CD4-positive, alpha-beta T cell (primary cell): ENCODE results near the gene FAM170A. TPM values are rescaled to one million over a fixed set of nuclear protein-coding genes. Genes with fewer than 3 reads are reported as not detected.

Experiments
- ATAC-seq: fragments of 200-7000 bp; cut with Tn5 transposase; one replicate; pipeline ENCODE4 v1.10.0; 2022; ENCODE audit warnings: mild to moderate bottlenecking; ENCODE audit not compliant: poor library complexity
- CTCF ChIA-PET: fragments of 350-600 bp; sonication (Branson Sonifier 250); formaldehyde crosslinking; loops from one replicate; lab custom pipeline; 2021; ENCODE audit warnings: antibody characterized with exemption, inconsistent platforms; lab: Charles Lee
- POLR2A ChIA-PET: fragments of 350-600 bp; sonication (Branson Sonifier 250); formaldehyde crosslinking; loops from one replicate; lab custom pipeline; 2021; ENCODE audit warnings: antibody characterized with exemption, inconsistent platforms; lab: Charles Lee
- DNase-seq, 14 experiments: peaks; one replicate each; pipeline ENCODE4 v3.0.0-alpha.2; 2013 to 2020; ENCODE audit warnings: mixed read lengths in 2 of 14
- H3K27ac ChIP-seq, 2 donors: one replicate each; pipeline versions ENCODE4 v1.5.1 to v1.7.0; 2013; ENCODE audit warnings: low read length in 2 of 2, low read depth in 1 of 2, mild to moderate bottlenecking in 1 of 2
- H3K27me3 ChIP-seq, 2 experiments: 1 replicate in 1 of 2; 2 replicates in 1 of 2; pipeline versions ENCODE4 v1.6.1 to v1.7.0; 2013; ENCODE audit warnings: low read length in 2 of 2, control low read depth in 1 of 2, mild to moderate bottlenecking in 1 of 2, moderate library complexity in 1 of 2; ENCODE audit not compliant: insufficient read depth in 2 of 2, control insufficient read depth in 1 of 2
- H3K36me3 ChIP-seq: one replicate; pipeline ENCODE4 v1.6.1; 2013; ENCODE audit warnings: low read length, control low read depth; ENCODE audit not compliant: insufficient read depth
- H3K4me1 ChIP-seq: one replicate; pipeline ENCODE4 v1.6.1; 2013; ENCODE audit warnings: low read length, control low read depth; ENCODE audit not compliant: insufficient read depth
- H3K4me3 ChIP-seq: one replicate; pipeline ENCODE4 v1.5.1; 2013; ENCODE audit warnings: mild to moderate bottlenecking, low read length, moderate library complexity
- H3K9me3 ChIP-seq, 2 experiments: 1 replicate in 1 of 2; 2 replicates in 1 of 2; pipeline versions ENCODE4 v1.6.1 to v1.7.0; 2013; ENCODE audit warnings: low read length in 2 of 2, mild to moderate bottlenecking in 2 of 2, control low read depth in 1 of 2, moderate library complexity in 1 of 2; ENCODE audit not compliant: control insufficient read depth in 1 of 2, insufficient read depth in 1 of 2
- H3K27ac Mint-ChIP-seq: one replicate; pipeline ENCODE4 v1.8.0; 2020; ENCODE audit warnings: mixed read lengths
- H3K27me3 Mint-ChIP-seq: one replicate; pipeline ENCODE4 v1.8.0; 2021; ENCODE audit warnings: mixed read lengths
- H3K36me3 Mint-ChIP-seq: one replicate; pipeline ENCODE4 v1.8.0; 2021; ENCODE audit warnings: low read depth, mixed read lengths
- H3K4me1 Mint-ChIP-seq: one replicate; pipeline ENCODE4 v1.8.0; 2021; ENCODE audit warnings: low read depth, mixed read lengths
- H3K4me3 Mint-ChIP-seq: one replicate; pipeline ENCODE4 v1.8.0; 2020; ENCODE audit warnings: mild to moderate bottlenecking, mixed read lengths
- H3K9me3 Mint-ChIP-seq: one replicate; pipeline ENCODE4 v1.8.0; 2020; ENCODE audit warnings: mixed read lengths
- CTCF ChIP-seq: fragments of 200-600 bp; IDR thresholded peaks from one replicate; pipeline ENCODE4 v1.8.0; 2022; ENCODE audit warnings: antibody characterized with exemption, mild to moderate bottlenecking
- intact Hi-C, 2 experiments: fragments of 100-400 bp; cut with DNase I in 1 of 2; cut with micrococcal nuclease in 1 of 2; formaldehyde crosslinking; loops; one replicate each; pipeline versions ENCODE4 v1.15.1 to v1.9.0; 2023 to 2025; cut with DNase I, micrococcal nuclease
- total RNA-seq, 174 experiments: library from RNA in 2 of 174; stranded (reverse) in 2 of 174; gene quantifications; one replicate each; pipeline ENCODE4 v1.2.3 and lab custom pipeline; 2021 to 2026

Gene FAM170A
- total RNA-seq, 2 experiments from 2014 or later, result not detected

DNA sequence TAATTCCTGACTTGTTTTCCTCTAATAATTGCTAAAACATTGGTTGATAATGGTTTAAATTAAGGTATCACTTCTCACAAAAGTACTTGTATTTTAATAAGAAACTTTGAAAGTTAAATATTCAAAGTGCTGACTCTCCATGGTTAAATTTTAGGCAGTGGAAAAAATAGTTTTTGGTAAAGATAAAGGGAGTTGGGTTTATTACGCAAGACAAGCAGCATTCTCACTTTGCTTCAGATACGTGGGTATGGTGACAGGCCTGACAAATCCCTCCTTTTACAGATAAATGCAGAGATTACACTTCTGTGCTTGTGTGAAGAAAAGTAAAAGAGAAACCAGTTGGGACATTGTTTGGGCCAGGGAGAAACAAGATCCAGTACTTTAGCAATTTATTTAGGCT, 14.5 kb upstream of the FAM170A start:
- no peak for TF ChIP-seq CTCF
- no peak overlapping the region for H3K27ac Mint-ChIP-seq
- no peaks in the 10 kb centered on the region for H3K36me3 Mint-ChIP-seq
- no peak for DNase-seq
- peaks cover 9% of the 10 kb centered on the region for H3K27me3 Mint-ChIP-seq
- Histone ChIP-seq H3K4me1 (no peaks in the 10 kb centered on the region), H3K36me3 (no peaks in the 10 kb centered on the region), H3K4me3 (no peak overlapping the region), H3K27ac (no peak overlapping the region), H3K9me3 (no peaks in the 10 kb centered on the region), H3K27me3 (no peaks in the 10 kb centered on the region)
- H3K9me3 Mint-ChIP-seq, result no peaks in the 10 kb centered on the region
- intact Hi-C loops, result no loop called here
- ChIA-PET POLR2A (no interaction called here), CTCF (no interaction called here)
- no peak overlapping the region for H3K4me3 Mint-ChIP-seq
- no peaks in the 10 kb centered on the region for H3K4me1 Mint-ChIP-seq
- no peak for ATAC-seq

DNA sequence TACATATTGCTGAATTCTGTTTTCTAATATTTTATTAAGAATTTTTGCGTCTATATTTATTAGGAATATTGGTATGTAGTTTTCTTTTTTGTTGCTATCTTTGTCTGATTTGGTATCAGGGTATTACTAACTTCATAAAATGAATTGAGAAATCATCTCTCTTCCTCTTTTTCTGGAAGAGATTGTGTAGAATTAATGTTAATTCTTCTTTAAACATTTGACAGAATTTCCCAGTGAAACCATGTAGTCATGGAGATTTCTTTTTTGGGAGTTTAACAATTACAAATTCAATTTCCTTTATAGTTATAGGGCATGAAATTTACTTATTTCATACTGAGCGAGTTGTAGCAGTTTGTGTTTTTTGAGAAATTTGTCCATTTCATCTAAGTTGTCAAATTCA, 3.3 kb upstream of the FAM170A start:
- DNase-seq, result no peak
- CTCF ChIA-PET, result no interaction called here
- peaks cover 11% of the 10 kb centered on the region for H3K9me3 Mint-ChIP-seq
- H3K4me1 Mint-ChIP-seq, result no peaks in the 10 kb centered on the region
- TF ChIP-seq CTCF, result no peak
- no peaks in the 10 kb centered on the region for H3K4me1 ChIP-seq
- POLR2A ChIA-PET, result no interaction called here
- H3K27me3 Mint-ChIP-seq, result peaks cover 36% of the 10 kb centered on the region
- H3K36me3 Mint-ChIP-seq, result no peaks in the 10 kb centered on the region
- H3K27me3 ChIP-seq, result no peaks in the 10 kb centered on the region
- H3K27ac Mint-ChIP-seq, result no peak overlapping the region
- H3K4me3 ChIP-seq, result no peak overlapping the region
- no peak for ATAC-seq
- peaks cover 0 to 6% of the 10 kb centered on the region in 2 experiments for H3K9me3 ChIP-seq
- intact Hi-C loops, result no loop called here
- no peak overlapping the region for H3K4me3 Mint-ChIP-seq
- no peaks in the 10 kb centered on the region for H3K36me3 ChIP-seq
- H3K27ac ChIP-seq, result no peak overlapping the region

- no peak overlapping the region for H3K27ac Mint-ChIP-seq
- H3K4me3 ChIP-seq, result no peak overlapping the region
- POLR2A ChIA-PET, result no interaction called here
- H3K9me3 Mint-ChIP-seq, result no peaks in the 10 kb centered on the region
- no peak overlapping the region for H3K27ac ChIP-seq
- TF ChIP-seq CTCF, result no peak
- no peaks in the 10 kb centered on the region for H3K36me3 ChIP-seq
- no peaks in the 10 kb centered on the region for H3K27me3 ChIP-seq
- H3K9me3 ChIP-seq, result peaks cover 0 to 11% of the 10 kb centered on the region in 2 experiments
- H3K27me3 Mint-ChIP-seq, result peaks cover 19% of the 10 kb centered on the region
- H3K4me3 Mint-ChIP-seq, result no peak overlapping the region
- no peaks in the 10 kb centered on the region for H3K36me3 Mint-ChIP-seq
- ATAC-seq (no peak), DNase-seq (no peak)
- CTCF ChIA-PET, result no interaction called here
- H3K4me1 ChIP-seq, result no peaks in the 10 kb centered on the region
- no peaks in the 10 kb centered on the region for H3K4me1 Mint-ChIP-seq
- intact Hi-C loops, result no loop called here
Measured at GRCh38 chr5:119630752-119631440, 1.5 kb downstream of the FAM170A start.
